OCI-LY1 (cell line): ENCODE measurements around the gene SYTL5.

ENCODE experiments used
- H2AFZ ChIP-seq: fragments of 200-600 bp; sonication (generic), shearing (Covaris generic); 2 replicates; pipeline ENCODE4 v1.6.0; 2014; ENCODE audit warnings: antibody characterized with exemption, mild to moderate bottlenecking, low read length
- H3F3A ChIP-seq: fragments of 200-600 bp; sonication (generic), shearing (Covaris generic); 2 replicates; pipeline ENCODE4 v1.6.0; 2014; ENCODE audit warnings: mild to moderate bottlenecking, antibody characterized with exemption, low read length, moderate library complexity; ENCODE audit not compliant: insufficient read depth
- H3K27ac ChIP-seq: fragments of 200-600 bp; sonication (generic); 2 replicates; pipeline ENCODE4 v1.5.1; 2014; ENCODE audit warnings: low read length, mixed run types, mild to moderate bottlenecking, low read depth; ENCODE audit not compliant: poor library complexity, severe bottlenecking
- H3K27me3 ChIP-seq: fragments of 200-600 bp; sonication (generic); 2 replicates; pipeline ENCODE4 v1.6.0; 2014; ENCODE audit warnings: antibody characterized with exemption, mild to moderate bottlenecking, low read length, moderate library complexity; ENCODE audit not compliant: insufficient read depth
- H3K36me3 ChIP-seq: fragments of 200-600 bp; sonication (generic); 2 replicates; pipeline ENCODE4 v1.6.1; 2014; ENCODE audit warnings: mild to moderate bottlenecking, antibody characterized with exemption, low read length, moderate library complexity, mixed read lengths; ENCODE audit not compliant: insufficient read depth
- H3K4me1 ChIP-seq: fragments of 200-600 bp; sonication (generic); 2 replicates; pipeline ENCODE4 v1.5.1; 2014; ENCODE audit warnings: mild to moderate bottlenecking, low read length, moderate library complexity; ENCODE audit not compliant: insufficient read depth, severe bottlenecking
- H3K4me2 ChIP-seq: fragments of 200-600 bp; sonication (generic), shearing (Covaris generic); 2 replicates; pipeline ENCODE4 v1.6.1; 2014; ENCODE audit warnings: low read length
- H3K4me3 ChIP-seq: fragments of 200-600 bp; sonication (generic); 2 replicates; pipeline ENCODE4 v1.5.1; 2014; ENCODE audit warnings: low read length, low read depth, mild to moderate bottlenecking, mixed read lengths; ENCODE audit not compliant: poor library complexity, severe bottlenecking
- H3K79me2 ChIP-seq: fragments of 200-600 bp; shearing (Covaris generic); 2 replicates; pipeline ENCODE4 v1.6.1; 2016; ENCODE audit warnings: mixed run types, low read length, mixed read lengths; ENCODE audit not compliant: insufficient read depth
- H3K9ac ChIP-seq: fragments of 200-600 bp; sonication (generic), shearing (Covaris generic); 2 replicates; pipeline ENCODE4 v1.6.1; 2014; ENCODE audit warnings: mild to moderate bottlenecking, low read length, mixed read lengths
- H3K9me2 ChIP-seq: fragments of 200-600 bp; sonication (generic), shearing (Covaris generic); 2 replicates; pipeline ENCODE4 v1.6.1; 2014; ENCODE audit warnings: low read depth, mild to moderate bottlenecking, low read length, mixed read lengths
- H3K9me3 ChIP-seq: fragments of 200-600 bp; shearing (Covaris generic); 2 replicates; pipeline ENCODE4 v1.6.1; 2014; ENCODE audit warnings: low read length, mixed read lengths
- H4K20me1 ChIP-seq: fragments of 200-600 bp; sonication (generic), shearing (Covaris generic); 2 replicates; pipeline ENCODE4 v1.6.0; 2016; ENCODE audit warnings: mild to moderate bottlenecking, low read length; ENCODE audit not compliant: insufficient read depth
- EZH2 ChIP-seq: fragments of 200-600 bp; sonication (generic), shearing (Covaris generic); IDR thresholded peaks from 2 replicates; pipeline ENCODE4 v1.8.0; 2017; ENCODE audit warnings: borderline replicate concordance, mixed run types, mild to moderate bottlenecking, antibody characterized with exemption, low read length, moderate library complexity, mixed read lengths
- TF ChIP-seq, protein P1 (sequence below): fragments of 200-600 bp; sonication (generic), shearing (Covaris generic); IDR thresholded peaks from 2 replicates; pipeline ENCODE4 v1.5.1; 2017; ENCODE audit warnings: mild to moderate bottlenecking, antibody characterized with exemption, low read length, moderate library complexity, mixed read lengths

The SYTL5 gene

GRCh38 chrX:38069991-38070390, 63.6 kb downstream of the SYTL5 start:
- Histone ChIP-seq H4K20me1 (no peaks in the 10 kb centered on the region), H3F3A (no peaks in the 10 kb centered on the region)
- TF ChIP-seq, protein P1, sequence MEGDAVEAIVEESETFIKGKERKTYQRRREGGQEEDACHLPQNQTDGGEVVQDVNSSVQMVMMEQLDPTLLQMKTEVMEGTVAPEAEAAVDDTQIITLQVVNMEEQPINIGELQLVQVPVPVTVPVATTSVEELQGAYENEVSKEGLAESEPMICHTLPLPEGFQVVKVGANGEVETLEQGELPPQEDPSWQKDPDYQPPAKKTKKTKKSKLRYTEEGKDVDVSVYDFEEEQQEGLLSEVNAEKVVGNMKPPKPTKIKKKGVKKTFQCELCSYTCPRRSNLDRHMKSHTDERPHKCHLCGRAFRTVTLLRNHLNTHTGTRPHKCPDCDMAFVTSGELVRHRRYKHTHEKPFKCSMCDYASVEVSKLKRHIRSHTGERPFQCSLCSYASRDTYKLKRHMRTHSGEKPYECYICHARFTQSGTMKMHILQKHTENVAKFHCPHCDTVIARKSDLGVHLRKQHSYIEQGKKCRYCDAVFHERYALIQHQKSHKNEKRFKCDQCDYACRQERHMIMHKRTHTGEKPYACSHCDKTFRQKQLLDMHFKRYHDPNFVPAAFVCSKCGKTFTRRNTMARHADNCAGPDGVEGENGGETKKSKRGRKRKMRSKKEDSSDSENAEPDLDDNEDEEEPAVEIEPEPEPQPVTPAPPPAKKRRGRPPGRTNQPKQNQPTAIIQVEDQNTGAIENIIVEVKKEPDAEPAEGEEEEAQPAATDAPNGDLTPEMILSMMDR: no peak
- no peak for TF ChIP-seq EZH2

DNA sequence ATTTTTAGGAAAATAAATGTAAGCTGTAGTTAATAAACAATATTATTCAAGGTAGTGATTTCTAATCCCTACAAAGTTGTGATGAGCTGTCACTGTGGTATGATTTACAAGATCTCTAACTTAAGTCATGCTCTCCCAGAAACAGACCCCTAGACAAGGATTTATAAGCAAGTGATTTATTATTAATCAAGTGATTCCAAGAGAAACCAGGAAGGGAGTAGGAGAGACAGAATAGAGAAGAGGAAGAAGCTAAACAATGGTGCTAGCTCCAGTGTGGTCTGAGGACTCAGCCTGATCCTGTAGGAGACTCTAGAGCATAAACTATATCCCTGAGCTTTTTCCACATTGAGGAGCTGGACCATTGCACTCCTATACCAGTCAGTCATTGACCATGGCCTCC, 73.1 kb downstream of the SYTL5 start:
- no peaks in the 10 kb centered on the region for H3K9me2 ChIP-seq
- H3K4me1 ChIP-seq: no peaks in the 10 kb centered on the region
- TF ChIP-seq, protein P1: no peak
- no peak for TF ChIP-seq EZH2
- H3F3A ChIP-seq: no peaks in the 10 kb centered on the region
- no peaks in the 10 kb centered on the region for H4K20me1 ChIP-seq
- H3K36me3 ChIP-seq: no peaks in the 10 kb centered on the region
- no peak overlapping the region for H3K9ac ChIP-seq
- H3K4me3 ChIP-seq: no peak overlapping the region
- no peak overlapping the region for H2AFZ ChIP-seq
- no peaks in the 10 kb centered on the region for H3K27me3 ChIP-seq
- H3K4me2 ChIP-seq: no peak overlapping the region
- no peaks in the 10 kb centered on the region for H3K9me3 ChIP-seq
- no peaks in the 10 kb centered on the region for H3K79me2 ChIP-seq
- no peak overlapping the region for H3K27ac ChIP-seq

More at GRCh38 chrX:38069991-38070390, 63.6 kb downstream of the SYTL5 start:
- Histone ChIP-seq H3K9ac (no peak overlapping the region), H3K4me2 (no peak overlapping the region), H3K27ac (no peak overlapping the region), H3K9me2 (no peaks in the 10 kb centered on the region), H3K4me1 (no peaks in the 10 kb centered on the region), H2AFZ (no peak overlapping the region), H3K9me3 (no peaks in the 10 kb centered on the region), H3K27me3 (no peaks in the 10 kb centered on the region), H3K4me3 (no peak overlapping the region), H3K79me2 (no peaks in the 10 kb centered on the region), H3K36me3 (no peaks in the 10 kb centered on the region)

GRCh38 chrX:38080808-38081207, 74.5 kb downstream of the SYTL5 start:
- H3K9me3 ChIP-seq: no peaks in the 10 kb centered on the region
- H3K4me2 ChIP-seq: no peak overlapping the region
- H3K79me2 ChIP-seq: no peaks in the 10 kb centered on the region
- H3K9ac ChIP-seq: no peak overlapping the region
- no peaks in the 10 kb centered on the region for H4K20me1 ChIP-seq
- no peak overlapping the region for H2AFZ ChIP-seq
- H3K36me3 ChIP-seq: no peaks in the 10 kb centered on the region
- no peaks in the 10 kb centered on the region for H3F3A ChIP-seq
- no peak overlapping the region for H3K27ac ChIP-seq
- no peak overlapping the region for H3K4me3 ChIP-seq
- TF ChIP-seq EZH2: no peak
- TF ChIP-seq, protein P1: no peak
- H3K4me1 ChIP-seq: no peaks in the 10 kb centered on the region
- no peaks in the 10 kb centered on the region for H3K9me2 ChIP-seq
- H3K27me3 ChIP-seq: no peaks in the 10 kb centered on the region
